ENCODE measurements around the gene RHOV.

DNA sequence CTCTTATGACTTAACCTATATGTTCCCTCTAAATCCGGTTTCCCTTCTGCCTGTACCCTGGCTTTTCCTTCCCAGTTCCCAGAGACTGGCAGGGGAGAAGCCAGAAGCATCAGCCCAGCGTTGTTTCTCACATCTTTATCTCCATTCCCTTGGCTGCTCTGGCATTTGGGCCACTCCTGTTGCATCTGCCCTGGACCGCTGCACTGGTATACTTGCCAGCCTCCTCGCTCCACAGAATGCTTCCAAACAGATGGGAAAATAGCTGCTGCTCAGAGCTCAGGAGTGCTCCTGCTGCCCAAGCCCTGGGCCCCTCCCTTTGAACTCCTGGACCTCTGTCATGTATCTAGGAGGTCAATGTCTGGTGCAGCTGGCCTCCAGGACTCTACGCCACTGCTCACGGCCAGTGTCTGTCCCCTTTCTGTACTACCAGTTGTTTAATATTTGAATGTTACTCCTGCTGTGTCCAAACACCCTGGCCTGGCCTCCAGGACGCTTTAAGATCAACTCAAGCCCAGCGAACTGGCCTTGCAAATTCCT is 23.4 kb downstream of the RHOV start:
- TF ChIP-seq, protein P1, sequence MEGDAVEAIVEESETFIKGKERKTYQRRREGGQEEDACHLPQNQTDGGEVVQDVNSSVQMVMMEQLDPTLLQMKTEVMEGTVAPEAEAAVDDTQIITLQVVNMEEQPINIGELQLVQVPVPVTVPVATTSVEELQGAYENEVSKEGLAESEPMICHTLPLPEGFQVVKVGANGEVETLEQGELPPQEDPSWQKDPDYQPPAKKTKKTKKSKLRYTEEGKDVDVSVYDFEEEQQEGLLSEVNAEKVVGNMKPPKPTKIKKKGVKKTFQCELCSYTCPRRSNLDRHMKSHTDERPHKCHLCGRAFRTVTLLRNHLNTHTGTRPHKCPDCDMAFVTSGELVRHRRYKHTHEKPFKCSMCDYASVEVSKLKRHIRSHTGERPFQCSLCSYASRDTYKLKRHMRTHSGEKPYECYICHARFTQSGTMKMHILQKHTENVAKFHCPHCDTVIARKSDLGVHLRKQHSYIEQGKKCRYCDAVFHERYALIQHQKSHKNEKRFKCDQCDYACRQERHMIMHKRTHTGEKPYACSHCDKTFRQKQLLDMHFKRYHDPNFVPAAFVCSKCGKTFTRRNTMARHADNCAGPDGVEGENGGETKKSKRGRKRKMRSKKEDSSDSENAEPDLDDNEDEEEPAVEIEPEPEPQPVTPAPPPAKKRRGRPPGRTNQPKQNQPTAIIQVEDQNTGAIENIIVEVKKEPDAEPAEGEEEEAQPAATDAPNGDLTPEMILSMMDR (IDR thresholded peaks at IDR 0.05; ENCODE audit: poor library complexity, severe bottlenecking): no peak
- TF ChIP-seq EZH2 (IDR thresholded peaks at IDR 0.05; ENCODE audit: borderline replicate concordance, insufficient read depth, low read length, poor library complexity, severe bottlenecking): no peak
- TF ChIP-seq EP300 (conservative IDR thresholded peaks at IDR 0.05; ENCODE audit: poor library complexity, severe bottlenecking): no peak
